ENCODE results near the gene TMEM101. TPM values are rescaled to one million over a fixed set of nuclear protein-coding genes. Genes with fewer than 3 reads are reported as not detected.

TMEM101 gene
- total RNA-seq, 1 donor from 2014 or later: 23.6 TPM

DNA sequence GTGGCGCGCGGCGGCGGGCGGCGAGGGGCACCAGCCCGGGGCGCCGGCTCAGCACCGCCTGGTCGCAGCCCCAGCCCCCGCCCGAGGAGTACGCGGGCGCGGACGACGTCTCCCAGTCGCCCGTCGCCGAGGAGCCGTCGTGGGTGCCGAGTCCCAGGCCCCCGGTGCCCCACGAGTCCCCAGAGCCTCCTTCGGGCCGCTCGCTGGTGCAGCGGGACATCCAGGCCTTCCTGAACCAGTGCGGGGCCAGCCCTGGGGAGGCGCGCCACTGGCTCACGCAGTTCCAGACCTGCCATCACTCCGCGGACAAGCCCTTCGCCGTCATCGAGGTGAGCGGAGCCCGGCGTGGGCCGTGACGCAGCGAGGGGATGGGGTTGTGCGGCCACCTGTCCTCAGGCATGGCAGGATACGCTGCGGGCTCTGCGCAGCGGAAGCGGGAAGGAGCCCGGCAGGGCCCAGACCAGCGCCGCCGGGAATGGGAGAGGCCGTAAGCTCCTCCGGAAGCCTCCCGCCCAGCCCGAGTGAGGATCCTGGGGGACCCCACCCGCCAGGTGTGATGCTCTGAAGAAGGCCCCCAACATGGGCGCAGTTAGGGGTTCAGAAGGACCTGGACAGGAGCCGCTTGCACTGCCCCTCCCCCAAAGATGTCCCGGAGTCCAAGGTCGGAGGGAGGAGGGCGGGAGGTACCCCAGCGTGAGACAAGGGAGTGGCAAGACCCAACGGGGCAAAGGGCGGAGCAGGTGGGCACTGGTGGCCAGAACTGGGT lies 9.8 kb downstream of the TMEM101 start:
- Mint-ChIP-seq H3K27ac (ENCODE audit: unreplicated experiment) (no peak overlapping the region), H3K9me3 (ENCODE audit: unreplicated experiment) (no peaks in the 10 kb centered on the region), H3K4me3 (ENCODE audit: unreplicated experiment) (no peak overlapping the region), H3K36me3 (ENCODE audit: unreplicated experiment) (peaks cover 3% of the 10 kb centered on the region), H3K4me1 (ENCODE audit: unreplicated experiment) (peaks cover 18% of the 10 kb centered on the region), H3K27me3 (ENCODE audit: unreplicated experiment) (peaks cover 7% of the 10 kb centered on the region)
- TF ChIP-seq, protein P1, sequence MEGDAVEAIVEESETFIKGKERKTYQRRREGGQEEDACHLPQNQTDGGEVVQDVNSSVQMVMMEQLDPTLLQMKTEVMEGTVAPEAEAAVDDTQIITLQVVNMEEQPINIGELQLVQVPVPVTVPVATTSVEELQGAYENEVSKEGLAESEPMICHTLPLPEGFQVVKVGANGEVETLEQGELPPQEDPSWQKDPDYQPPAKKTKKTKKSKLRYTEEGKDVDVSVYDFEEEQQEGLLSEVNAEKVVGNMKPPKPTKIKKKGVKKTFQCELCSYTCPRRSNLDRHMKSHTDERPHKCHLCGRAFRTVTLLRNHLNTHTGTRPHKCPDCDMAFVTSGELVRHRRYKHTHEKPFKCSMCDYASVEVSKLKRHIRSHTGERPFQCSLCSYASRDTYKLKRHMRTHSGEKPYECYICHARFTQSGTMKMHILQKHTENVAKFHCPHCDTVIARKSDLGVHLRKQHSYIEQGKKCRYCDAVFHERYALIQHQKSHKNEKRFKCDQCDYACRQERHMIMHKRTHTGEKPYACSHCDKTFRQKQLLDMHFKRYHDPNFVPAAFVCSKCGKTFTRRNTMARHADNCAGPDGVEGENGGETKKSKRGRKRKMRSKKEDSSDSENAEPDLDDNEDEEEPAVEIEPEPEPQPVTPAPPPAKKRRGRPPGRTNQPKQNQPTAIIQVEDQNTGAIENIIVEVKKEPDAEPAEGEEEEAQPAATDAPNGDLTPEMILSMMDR (IDR thresholded peaks at IDR 0.05): no peak
- DNase-seq (ENCODE audit: extremely low spot score, unreplicated experiment): no peak

DNA sequence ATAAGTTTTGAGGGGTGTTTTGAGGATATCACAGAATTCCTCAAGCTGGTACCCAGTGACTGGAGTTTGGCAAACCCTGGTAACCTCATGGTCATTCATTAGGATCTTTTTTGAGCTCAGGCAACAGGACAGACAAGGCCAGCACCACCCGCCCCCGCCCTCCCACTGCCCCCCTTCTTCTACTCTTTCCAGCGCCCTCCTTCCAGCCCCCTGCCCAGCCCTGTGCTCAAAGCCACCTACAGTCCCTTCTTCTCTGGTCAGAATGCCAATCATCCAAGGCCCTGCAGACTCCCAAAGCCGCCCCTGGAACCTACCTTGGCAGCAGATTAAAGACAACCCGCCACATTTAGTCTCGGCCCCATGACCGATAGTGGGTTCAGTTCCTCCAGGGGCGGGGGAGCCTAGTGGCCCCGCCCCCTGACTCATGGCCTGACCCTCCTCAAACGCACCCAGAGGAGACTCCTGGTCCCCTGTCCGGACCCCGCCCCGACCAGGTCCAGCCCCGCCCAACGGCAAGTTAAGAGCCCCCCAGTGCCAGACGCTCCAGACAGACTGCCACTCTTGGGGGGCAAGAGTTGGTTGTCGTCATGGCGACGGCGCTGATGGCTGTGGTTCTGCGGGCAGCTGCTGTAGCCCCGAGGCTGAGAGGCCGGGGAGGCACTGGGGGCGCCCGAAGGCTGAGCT lies 10.5 kb downstream of the TMEM101 start, which contains the start of gene NAGS:
NAGS (plus strand) TSS at position 546 of the 684 bp plus-strand sequence; CDS start at position 588, 42 bp downstream.
- Mint-ChIP-seq H3K4me1 (ENCODE audit: unreplicated experiment) (peaks cover 18% of the 10 kb centered on the region), H3K27me3 (ENCODE audit: unreplicated experiment) (peaks cover 7% of the 10 kb centered on the region), H3K36me3 (ENCODE audit: unreplicated experiment) (no peaks in the 10 kb centered on the region), H3K4me3 (ENCODE audit: unreplicated experiment) (no peak within 1 kb of the TSS), H3K9me3 (ENCODE audit: unreplicated experiment) (no peaks in the 10 kb centered on the region), H3K27ac (ENCODE audit: unreplicated experiment) (no peak within 1 kb of the TSS)
- TF ChIP-seq, protein P1 (IDR thresholded peaks at IDR 0.05): no peak
- no peak for DNase-seq (ENCODE audit: extremely low spot score, unreplicated experiment)

DNA sequence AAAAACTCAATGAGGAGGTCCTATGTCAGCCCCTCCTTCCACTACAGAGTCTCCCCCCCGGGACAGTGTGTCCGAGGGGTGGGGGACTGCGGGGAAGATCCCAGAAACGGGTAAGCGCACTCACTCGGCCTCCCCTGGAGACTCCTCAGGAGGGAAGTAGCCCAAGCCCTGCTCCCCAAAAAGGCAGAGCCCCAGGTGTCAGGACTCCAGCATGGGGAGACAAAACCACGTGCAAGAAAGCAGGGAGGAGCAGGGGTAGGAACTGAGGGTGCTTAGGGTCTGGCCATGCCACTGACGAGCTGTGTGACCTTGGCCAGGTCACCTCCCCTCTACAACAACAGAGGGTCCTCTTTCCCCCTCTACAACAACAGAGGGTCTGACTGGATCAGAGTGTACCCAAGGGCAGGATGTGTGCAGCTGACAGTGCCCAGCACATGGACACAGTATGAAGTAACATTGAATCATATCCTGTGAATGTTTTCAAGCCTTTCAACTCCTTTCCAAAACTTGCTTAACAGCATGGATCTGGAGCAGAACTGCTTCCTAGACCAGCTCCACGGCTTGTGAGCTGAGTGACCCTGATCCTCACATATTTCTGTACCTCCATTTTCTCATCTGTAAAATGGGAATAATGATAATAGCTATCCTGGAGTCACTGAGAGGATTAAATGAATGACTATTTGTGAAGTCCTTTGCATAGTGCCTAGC lies 12.5 kb downstream of the TMEM101 start:
- Mint-ChIP-seq H3K27ac (ENCODE audit: unreplicated experiment) (no peak overlapping the region), H3K9me3 (ENCODE audit: unreplicated experiment) (no peaks in the 10 kb centered on the region), H3K4me3 (ENCODE audit: unreplicated experiment) (no peak overlapping the region), H3K36me3 (ENCODE audit: unreplicated experiment) (no peaks in the 10 kb centered on the region), H3K4me1 (ENCODE audit: unreplicated experiment) (peaks cover 9% of the 10 kb centered on the region), H3K27me3 (ENCODE audit: unreplicated experiment) (peaks cover 7% of the 10 kb centered on the region)
- no peak for DNase-seq (ENCODE audit: extremely low spot score, unreplicated experiment)
- TF ChIP-seq, protein P1 (IDR thresholded peaks at IDR 0.05): no peak

DNA sequence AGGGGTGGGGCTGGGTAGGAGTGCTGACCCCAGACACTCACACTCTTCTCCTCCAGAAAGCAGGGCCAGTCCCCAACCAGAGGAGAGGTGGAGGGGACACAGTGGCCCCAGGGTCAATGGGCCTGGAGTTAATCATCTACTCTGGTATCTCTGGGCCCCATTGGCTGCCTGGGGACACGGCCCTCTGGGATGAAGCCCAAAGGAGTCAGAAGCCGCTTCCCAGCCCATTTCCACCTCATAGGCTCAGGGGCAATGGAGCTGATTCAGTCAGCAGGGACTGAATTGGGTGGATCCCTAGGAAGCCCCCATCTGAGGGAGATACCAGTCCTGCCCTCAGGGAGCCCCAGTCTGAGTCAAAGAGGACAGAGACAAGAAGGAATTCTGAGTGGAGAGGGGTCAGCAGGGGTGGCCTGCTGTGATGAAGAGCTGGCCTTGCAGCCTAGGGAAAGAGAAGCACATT lies 13.3 kb downstream of the TMEM101 start:
- TF ChIP-seq, protein P1 (IDR thresholded peaks at IDR 0.05): no peak
- Mint-ChIP-seq H3K36me3 (ENCODE audit: unreplicated experiment) (no peaks in the 10 kb centered on the region), H3K4me3 (ENCODE audit: unreplicated experiment) (no peak overlapping the region), H3K9me3 (ENCODE audit: unreplicated experiment) (no peaks in the 10 kb centered on the region), H3K27ac (ENCODE audit: unreplicated experiment) (no peak overlapping the region), H3K4me1 (ENCODE audit: unreplicated experiment) (peaks cover 6% of the 10 kb centered on the region), H3K27me3 (ENCODE audit: unreplicated experiment) (peaks cover 7% of the 10 kb centered on the region)
- no peak for DNase-seq (ENCODE audit: extremely low spot score, unreplicated experiment)

Measured in osteocyte (in vitro differentiated cells).